HG02943 (cell line): ENCODE measurements around the gene SUGCT.

Experiments
- ATAC-seq: cut with Tn5 transposase; IDR thresholded peaks from one replicate; pipeline ENCODE4 v1.9.1; 2021; ENCODE audit warnings: mild to moderate bottlenecking, low read depth, moderate library complexity; ENCODE audit not compliant: unreplicated experiment

The SUGCT gene

DNA sequence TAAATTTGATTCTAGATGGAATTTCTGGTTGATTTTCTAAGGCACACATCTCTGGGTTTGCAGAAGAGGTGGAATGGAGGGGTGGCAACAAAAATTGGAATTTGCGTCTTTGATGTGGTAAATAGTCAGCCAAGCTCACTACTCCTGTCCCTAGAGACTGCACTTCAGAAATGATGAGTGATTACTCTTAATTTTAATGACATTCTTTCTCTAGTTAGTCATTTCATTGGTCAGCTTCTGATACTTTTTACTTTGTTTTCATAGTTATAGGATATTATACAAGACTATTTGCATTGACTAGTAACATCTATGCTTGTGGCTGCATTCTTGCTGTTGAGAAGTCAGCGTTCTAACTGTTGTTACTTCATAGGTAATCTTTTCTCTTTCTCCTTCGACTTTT is 658.3 kb downstream of the SUGCT start:
- no peak for ATAC-seq

DNA sequence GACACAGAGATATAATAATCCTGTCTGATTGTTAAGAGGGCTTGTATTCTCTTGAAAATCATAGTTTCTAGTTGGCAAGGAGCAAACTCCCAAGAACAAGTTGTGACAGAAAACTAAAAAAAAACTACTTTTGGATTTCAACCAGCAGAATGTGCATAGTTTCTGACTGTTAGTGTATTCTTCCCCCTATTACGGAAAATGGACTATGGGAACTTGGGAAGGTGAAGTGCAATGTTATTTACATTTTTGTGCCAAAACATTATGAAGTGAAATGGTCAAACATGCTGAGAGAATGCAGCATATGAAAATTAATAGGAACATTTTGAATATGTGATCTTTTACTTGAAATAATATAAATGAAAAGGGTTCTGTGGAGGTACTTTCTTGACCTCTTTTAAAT is 660.8 kb downstream of the SUGCT start:
- no peak for ATAC-seq

GRCh38 chr7:40796723-40797122 is 661.9 kb downstream of the SUGCT start:
- ATAC-seq = no peak

- ATAC-seq = no peak
Measured at GRCh38 chr7:40798613-40799012, 663.8 kb downstream of the SUGCT start.

DNA sequence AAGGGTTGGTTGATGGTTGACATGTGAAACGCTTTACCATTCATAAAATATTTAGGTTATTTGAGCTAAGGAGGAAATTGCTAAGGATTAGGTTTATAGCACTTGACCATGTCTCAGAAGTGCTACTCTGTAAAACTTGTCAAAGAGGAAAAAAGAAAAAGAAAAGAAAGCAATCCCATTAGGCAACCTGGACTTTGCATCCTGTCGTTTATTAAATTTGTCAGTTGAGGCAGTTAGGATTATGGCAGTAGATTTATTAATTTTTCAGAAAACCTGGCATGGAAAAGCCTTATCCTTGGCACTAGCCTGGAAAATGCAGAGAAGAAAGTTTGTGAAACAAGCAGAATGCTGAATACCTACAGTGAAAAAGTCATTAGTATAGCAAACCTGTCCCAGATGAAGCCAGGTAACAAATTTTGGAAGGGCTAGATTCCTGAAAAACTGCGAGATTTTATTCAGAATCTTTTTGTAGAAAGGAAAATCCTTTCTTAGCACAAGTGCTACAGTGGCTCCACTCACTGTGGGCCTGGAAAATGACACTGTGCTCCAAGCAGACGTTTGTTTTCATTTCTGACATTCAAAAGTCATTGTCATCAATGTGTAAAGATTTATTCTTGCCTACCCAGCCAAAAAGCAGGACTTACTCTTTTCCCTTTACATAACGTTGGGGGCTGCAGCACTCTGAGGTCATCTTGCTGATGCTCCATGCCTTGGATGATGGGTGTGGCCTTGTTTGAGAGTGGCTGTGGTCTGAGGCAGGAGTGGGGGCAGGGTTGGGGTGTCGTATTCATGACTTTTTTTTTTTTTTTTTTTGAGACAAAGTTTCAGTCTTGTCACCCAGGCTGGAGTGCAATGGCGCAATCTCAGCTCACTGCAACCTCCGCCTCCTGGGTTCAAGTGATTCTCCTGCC is 664.9 kb downstream of the SUGCT start:
- ATAC-seq = no peak

- ATAC-seq = no peak
Measured at GRCh38 chr7:40800771-40801170, 666.0 kb downstream of the SUGCT start.

- no peak for ATAC-seq
Measured at GRCh38 chr7:40802497-40802896, 667.7 kb downstream of the SUGCT start.

DNA sequence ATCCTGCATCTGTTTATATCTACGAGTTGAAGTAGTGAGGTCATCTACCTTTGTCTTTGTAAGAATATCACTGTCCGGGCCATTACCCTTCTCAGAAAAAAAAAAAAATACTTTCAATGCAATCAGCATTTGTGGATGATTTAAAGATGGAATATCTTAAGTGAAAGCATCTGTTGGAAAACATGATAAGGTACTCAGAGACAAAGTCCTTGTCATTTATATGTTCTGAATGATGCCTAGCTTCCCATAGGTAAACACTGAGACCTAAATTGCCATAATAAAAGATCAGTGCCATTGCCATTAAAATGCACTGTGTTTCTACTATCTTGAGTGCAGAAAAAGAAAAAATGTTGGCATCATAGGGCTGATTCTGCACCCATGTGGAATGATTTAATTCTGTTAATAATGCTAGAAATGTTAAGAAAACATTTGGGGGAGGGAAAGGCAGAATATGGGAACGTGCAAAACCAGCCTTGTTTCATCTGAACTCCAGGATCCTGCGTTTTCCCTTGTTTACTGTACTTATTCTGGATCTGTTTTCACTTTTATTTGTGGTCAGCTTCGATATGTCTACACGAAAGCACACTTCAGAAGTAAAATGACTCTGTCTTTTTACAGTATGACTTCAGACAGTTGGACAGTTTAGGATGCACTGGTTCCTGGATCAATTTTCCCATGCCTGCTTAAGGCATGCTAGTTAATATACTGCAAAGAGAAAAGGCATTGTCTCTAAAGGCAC is 669.8 kb downstream of the SUGCT start:
- ATAC-seq = no peak

GRCh38 chr7:40805361-40805760 is 670.6 kb downstream of the SUGCT start:
- ATAC-seq = no peak

- no peak for ATAC-seq
Measured at GRCh38 chr7:40808378-40808942, 673.7 kb downstream of the SUGCT start.

- no peak for ATAC-seq
Measured at GRCh38 chr7:40810274-40810673, 675.5 kb downstream of the SUGCT start.

- ATAC-seq = no peak
Measured at GRCh38 chr7:40811666-40812065, 676.9 kb downstream of the SUGCT start.

- no peak for ATAC-seq
Measured at GRCh38 chr7:40815022-40815421, 680.2 kb downstream of the SUGCT start.

DNA sequence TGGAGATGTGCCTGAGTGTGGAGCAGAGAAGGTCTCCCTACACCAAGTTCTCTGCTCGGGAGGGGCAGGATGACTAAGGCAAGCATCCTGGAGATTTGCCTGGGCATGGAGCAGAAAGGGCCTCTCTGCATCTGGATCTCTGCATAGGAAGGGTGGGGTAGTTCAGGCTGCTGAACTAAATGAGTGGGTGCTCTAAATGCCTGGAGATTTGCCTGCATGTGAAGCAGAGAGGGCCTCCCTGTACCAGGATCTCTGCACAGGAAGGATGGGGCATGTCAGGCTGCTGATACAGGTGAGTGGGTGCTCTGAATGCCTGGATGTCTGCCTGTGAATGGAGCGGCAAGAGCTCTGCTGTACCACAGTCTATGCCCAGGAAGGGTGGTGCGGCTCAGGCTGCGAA is 680.7 kb downstream of the SUGCT start:
- no peak for ATAC-seq

DNA sequence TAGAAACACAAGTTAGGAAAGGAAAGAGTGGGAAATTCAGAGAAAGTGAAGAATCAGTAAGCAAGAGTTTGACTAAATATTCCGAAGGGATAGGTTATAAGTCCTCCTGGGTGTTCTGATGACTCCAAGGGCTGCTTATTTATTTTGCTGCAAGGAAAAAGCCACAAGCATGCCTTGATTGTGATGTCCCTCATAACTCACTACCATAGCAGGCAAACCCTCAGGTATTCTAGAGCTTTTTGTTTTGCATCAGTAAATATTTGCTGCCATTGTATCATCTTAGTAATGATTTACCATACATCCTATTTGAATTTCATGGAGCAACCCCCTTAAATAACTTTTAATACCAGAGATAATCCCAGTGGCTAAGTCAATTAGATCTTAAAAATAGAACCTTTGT is 688.1 kb downstream of the SUGCT start:
- no peak for ATAC-seq

DNA sequence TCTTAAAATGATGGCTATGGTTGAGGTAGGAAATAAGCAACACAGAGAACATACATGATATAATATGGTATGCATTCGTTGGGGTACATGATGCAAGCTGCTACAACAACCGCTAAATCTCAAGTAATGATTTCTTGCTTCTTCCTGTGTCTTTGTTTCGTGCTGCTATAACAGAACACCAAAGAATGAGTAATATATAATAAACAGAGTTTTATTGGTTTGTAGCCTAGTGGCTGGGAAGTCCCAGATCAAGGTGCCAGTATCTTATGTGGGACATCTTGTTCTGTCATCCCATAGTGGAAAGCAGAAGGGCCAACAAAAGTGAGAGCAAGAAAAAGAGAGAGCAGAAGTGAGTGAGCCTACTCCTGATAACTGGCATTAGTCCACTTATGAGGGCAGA is 689.7 kb downstream of the SUGCT start:
- no peak for ATAC-seq

GRCh38 chr7:40826411-40827221 is 691.8 kb downstream of the SUGCT start:
- ATAC-seq = no peak

DNA sequence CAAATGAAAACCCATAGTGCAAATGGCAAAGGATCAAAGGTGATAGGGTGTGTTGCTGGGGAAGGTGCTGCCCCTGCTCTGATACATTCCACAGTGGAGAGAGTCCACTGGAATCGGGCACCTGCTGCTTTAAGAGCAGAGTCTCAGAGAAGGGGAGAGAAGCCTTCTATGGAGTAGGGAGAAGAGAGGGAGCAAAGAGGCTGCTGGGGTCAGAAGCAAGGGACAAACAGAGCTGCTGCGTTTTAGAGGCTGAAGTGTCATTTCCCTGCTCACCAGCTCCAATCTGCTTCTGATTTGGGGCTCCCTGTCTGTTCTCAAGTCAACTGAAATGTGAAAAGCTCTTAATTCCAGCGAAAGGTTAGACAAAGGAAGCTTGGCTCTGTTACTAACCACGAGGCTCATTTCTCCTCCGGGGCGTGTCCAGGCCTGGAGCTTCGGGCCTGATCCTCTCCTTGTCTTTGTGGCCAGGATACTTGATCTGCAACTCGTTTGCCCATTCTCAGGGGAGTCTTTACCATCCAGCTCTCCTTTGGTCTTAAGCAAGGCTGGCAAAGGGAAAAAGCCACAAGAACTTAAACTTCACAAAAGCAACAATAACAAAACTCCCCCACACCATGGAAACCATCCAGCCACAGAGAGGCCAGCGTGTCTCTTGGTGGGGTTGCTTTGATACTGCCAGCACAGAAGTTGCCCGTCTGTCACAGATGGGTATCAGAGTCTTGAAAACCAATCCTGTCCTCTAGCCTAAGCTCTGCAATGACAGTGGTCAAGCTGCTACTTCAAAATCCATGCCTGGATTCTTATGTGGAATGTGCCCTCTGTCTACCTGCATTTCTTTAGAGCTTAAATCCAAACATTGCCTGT is 692.6 kb downstream of the SUGCT start:
- ATAC-seq = no peak

DNA sequence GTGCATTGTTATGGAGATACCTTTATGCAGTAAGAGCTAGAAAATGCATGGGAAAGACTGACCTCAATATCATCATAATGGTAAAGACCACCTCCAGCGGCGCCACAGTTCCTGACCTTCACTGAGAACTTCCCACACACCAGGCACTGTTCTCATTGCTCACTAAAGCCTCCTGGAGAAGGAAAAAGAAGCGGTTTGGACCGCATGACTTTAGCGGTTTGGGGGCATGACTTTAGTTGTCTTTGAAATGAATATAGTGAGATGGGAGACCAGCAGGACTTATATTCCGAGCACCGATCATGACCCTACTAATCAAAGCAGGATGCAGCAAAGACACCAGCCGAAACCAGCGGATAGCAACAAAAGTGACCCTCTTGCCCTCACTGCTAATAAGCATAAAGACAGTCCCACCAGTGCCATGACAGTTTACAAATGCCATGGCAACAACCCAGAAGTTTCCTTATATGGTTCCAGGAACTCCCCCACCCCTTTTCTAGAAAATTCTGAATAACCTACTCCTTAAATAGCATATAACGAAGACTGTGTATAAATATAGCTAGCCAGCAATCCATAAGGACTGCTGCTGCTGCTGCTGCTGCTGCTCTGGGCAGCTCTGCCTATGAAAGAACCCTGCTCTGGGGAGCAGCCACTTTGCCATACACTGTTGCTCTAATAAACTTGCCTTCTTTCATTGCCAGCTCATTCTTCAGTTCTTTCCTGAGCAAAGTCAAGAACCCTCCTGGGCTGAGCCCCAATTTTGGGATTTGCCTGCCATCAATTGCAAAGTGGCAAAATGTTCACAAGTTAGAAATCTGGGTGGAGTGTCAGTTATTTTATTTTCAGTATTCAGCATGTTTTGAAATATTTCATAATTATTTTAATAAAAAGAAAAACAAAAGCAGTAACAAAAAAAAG is 694.1 kb downstream of the SUGCT start:
- no peak for ATAC-seq
